Peyer's patch (tissue), 4 donors: ENCODE measurements around the gene PTPN18. TPM values are rescaled to one million over a fixed set of nuclear protein-coding genes. Genes with fewer than 3 reads are reported as not detected.

Experiments used
- DNase-seq, 3 donors: peaks; one replicate each; pipeline ENCODE4 v3.0.0-alpha.2; 2017 to 2019
- H3K27ac ChIP-seq, 4 donors: fragments of 200-600 bp; sonication (generic); one replicate each; pipeline ENCODE4 v1.5.1; 2016 to 2019
- H3K27me3 ChIP-seq, 2 donors: fragments of 200-600 bp; sonication (generic); one replicate each; pipeline ENCODE4 v1.5.1; 2019
- H3K36me3 ChIP-seq, 3 donors: fragments of 200-600 bp; sonication (generic); one replicate each; pipeline ENCODE4 v1.5.1; 2016 to 2019
- H3K4me1 ChIP-seq, 4 donors: fragments of 200-600 bp; sonication (generic); one replicate each; pipeline ENCODE4 v1.5.1; 2016 to 2019
- H3K4me3 ChIP-seq, 4 donors: fragments of 200-600 bp; sonication (generic); 1 replicate in 3 of 4; 2 replicates in 1 of 4; pipeline ENCODE4 v1.5.1; 2016 to 2019; ENCODE audit warnings: mild to moderate bottlenecking in 1 of 4
- H3K9me3 ChIP-seq, 4 donors: fragments of 200-600 bp; sonication (generic); one replicate each; pipeline ENCODE4 v1.5.1; 2016 to 2019; ENCODE audit warnings: mild to moderate bottlenecking in 1 of 4
- CTCF ChIP-seq, 6 experiments: fragments of 450-650 bp in 4 of 6; fragments of 200-600 bp in 2 of 6; sonication (generic) in 1 of 6; IDR thresholded peaks; one replicate each; pipeline ENCODE4 v1.5.1; 2017 to 2019; ENCODE audit warnings: antibody characterized with exemption in 6 of 6, mild to moderate bottlenecking in 3 of 6, moderate library complexity in 1 of 6
- POLR2A ChIP-seq, 2 donors: fragments of 450-650 bp; IDR thresholded peaks; one replicate each; pipeline ENCODE4 v1.5.1; 2017; ENCODE audit warnings: antibody characterized with exemption in 2 of 2, mild to moderate bottlenecking in 2 of 2, moderate library complexity in 2 of 2
- total RNA-seq, 4 donors: library from RNA; depleted of rRNA; stranded (reverse); fragments of >200 nt; gene quantifications; one replicate each; pipeline ENCODE4 v1.1.0, GENCODE V29; 2016

The PTPN18 gene
- total RNA-seq, 4 donors from 2014 or later = 137 to 208 (median 169) TPM

GRCh38 chr2:130371723-130372054 is 15.8 kb downstream of the PTPN18 start:
- DNase-seq = peak in 1 of 3 donors; percentile 56
- Histone ChIP-seq H3K36me3 (no peaks in the 10 kb centered on the region), H3K4me3 (peak overlapping the region; percentile 67 to 86 (median 75)), H3K9me3 (no peaks in the 10 kb centered on the region), H3K4me1 (peaks cover 0 to 20% (median 15%) of the 10 kb centered on the region in 4 donors), H3K27ac (peak overlapping the region; percentile 80 to 98 (median 81)), H3K27me3 (no peaks in the 10 kb centered on the region)
- TF ChIP-seq POLR2A (IDR thresholded peaks at IDR 0.05) (no peak), CTCF (IDR thresholded peaks at IDR 0.05) (no peak)

DNA sequence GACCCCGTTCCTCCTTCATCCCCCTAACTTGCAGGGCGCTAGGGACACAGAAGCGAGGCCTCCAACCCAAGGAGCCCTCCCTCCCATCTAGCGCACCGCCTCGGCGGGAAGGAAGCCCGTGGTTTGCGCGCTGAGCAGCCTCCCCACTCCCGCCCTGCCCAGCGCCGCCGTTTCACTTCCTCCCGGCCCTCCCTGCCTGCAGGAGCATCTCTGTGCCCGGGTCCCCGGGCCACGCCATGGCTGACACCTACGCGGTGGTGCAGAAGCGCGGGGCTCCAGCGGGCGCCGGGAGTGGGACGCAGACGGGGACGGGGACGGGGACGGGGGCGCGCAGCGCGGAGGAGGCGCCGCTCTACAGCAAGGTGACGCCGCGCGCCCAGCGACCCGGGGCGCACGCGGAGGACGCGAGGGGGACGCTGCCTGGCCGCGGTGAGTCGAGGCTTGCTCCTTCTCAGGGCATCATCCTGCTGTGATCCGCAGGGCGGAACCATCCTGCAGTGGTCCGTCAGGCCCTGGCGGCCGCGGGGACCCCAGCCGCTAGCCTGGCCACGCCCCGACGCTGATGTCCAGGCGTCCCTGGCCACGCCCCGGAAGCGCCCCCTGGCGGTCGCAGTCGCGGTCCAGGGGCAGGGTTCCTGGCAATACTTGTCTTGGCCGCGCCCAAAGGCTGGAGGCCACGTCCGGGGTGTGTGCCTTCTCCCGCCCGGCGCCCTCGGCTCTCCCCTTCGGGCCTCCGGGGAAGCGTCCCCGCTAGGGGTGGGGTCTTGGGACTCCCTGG is 16.4 kb downstream of the PTPN18 start:
- Histone ChIP-seq H3K36me3 (no peaks in the 10 kb centered on the region), H3K9me3 (no peaks in the 10 kb centered on the region), H3K4me3 (peak overlapping the region; percentile 67 to 86 (median 75)), H3K27ac (peak overlapping the region; percentile 80 to 98 (median 81)), H3K27me3 (no peaks in the 10 kb centered on the region), H3K4me1 (peaks cover 0 to 20% (median 15%) of the 10 kb centered on the region in 4 donors)
- TF ChIP-seq POLR2A (IDR thresholded peaks at IDR 0.05) (peak in 1 of 2 donors; percentile 56), CTCF (IDR thresholded peaks at IDR 0.05) (peak; percentile 85 to 96 (median 94))
- DNase-seq = peak; percentile 87 to 96 (median 95)

GRCh38 chr2:130372833-130373807 is 17.3 kb downstream of the PTPN18 start:
- peaks cover 0 to 22% (median 19%) of the 10 kb centered on the region in 4 donors for H3K4me1 ChIP-seq
- H3K36me3 ChIP-seq = no peaks in the 10 kb centered on the region
- no peaks in the 10 kb centered on the region for H3K27me3 ChIP-seq
- H3K9me3 ChIP-seq = no peaks in the 10 kb centered on the region
- no peak for DNase-seq
- H3K27ac ChIP-seq = peak overlapping the region; percentile 80 to 98 (median 81)
- TF ChIP-seq POLR2A (IDR thresholded peaks at IDR 0.05) = no peak
- no peak for TF ChIP-seq CTCF (IDR thresholded peaks at IDR 0.05)
- H3K4me3 ChIP-seq = peak overlapping the region; percentile 67 to 86 (median 75)

- Histone ChIP-seq H3K27ac (peak overlapping the region in 1 of 4 donors; percentile 98), H3K4me1 (peaks cover 0 to 22% (median 19%) of the 10 kb centered on the region in 4 donors), H3K4me3 (peak overlapping the region in 2 of 4 donors; percentile 73 to 86), H3K9me3 (no peaks in the 10 kb centered on the region), H3K27me3 (no peaks in the 10 kb centered on the region), H3K36me3 (no peaks in the 10 kb centered on the region)
- DNase-seq = no peak
- TF ChIP-seq CTCF (IDR thresholded peaks at IDR 0.05) = no peak
- no peak for TF ChIP-seq POLR2A (IDR thresholded peaks at IDR 0.05)
Measured at GRCh38 chr2:130373808-130374365, 18.0 kb downstream of the PTPN18 start.

DNA sequence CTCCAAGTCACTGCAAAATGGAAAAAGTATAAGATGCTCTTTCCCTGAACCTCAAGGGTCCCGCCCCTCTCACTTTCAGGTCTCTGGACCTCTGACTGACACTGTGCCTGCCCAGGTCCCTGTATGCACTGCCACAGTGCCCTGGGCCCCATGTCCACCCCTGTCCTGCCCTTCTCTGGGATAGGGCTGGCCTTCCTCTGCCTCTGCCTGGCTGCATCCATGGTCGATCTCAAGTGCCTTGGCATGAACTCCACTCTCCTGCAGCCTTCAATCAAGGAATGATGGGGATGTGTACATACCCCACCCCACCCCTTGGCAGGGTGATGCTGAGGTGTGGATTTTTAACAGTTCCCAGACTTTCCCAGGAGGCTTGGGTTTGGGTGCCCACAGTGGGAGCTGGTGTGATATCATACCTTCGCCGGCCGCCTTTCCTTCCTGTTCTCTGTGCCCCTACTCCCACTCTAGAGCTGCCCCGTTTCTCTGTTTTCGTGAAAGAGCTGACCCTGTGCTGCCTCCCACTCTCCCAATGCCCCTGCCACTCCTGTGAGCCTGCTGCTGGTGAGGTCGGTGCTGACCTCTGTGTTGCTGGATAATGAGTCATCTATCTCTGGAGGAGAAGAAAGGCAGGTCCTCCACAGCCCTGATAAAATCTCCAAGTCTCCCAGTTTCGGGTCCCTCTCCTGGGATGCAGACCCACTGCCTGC is 18.9 kb downstream of the PTPN18 start:
- no peaks in the 10 kb centered on the region for H3K9me3 ChIP-seq
- TF ChIP-seq CTCF (IDR thresholded peaks at IDR 0.05) (no peak), POLR2A (IDR thresholded peaks at IDR 0.05) (no peak)
- H3K27me3 ChIP-seq = no peaks in the 10 kb centered on the region
- no peaks in the 10 kb centered on the region for H3K36me3 ChIP-seq
- no peak overlapping the region for H3K27ac ChIP-seq
- H3K4me3 ChIP-seq = no peak overlapping the region
- peak in 1 of 3 donors; percentile 27 for DNase-seq
- peaks cover 0 to 22% (median 19%) of the 10 kb centered on the region in 4 donors for H3K4me1 ChIP-seq
